ENCODE measurements around the gene EFCAB9.
"Not testable (repeated sequence)": the region's sequence is repeated elsewhere in the genome, so short reads cannot be mapped to it uniquely, and the experiment has no call there.

Gene EFCAB9

DNA sequence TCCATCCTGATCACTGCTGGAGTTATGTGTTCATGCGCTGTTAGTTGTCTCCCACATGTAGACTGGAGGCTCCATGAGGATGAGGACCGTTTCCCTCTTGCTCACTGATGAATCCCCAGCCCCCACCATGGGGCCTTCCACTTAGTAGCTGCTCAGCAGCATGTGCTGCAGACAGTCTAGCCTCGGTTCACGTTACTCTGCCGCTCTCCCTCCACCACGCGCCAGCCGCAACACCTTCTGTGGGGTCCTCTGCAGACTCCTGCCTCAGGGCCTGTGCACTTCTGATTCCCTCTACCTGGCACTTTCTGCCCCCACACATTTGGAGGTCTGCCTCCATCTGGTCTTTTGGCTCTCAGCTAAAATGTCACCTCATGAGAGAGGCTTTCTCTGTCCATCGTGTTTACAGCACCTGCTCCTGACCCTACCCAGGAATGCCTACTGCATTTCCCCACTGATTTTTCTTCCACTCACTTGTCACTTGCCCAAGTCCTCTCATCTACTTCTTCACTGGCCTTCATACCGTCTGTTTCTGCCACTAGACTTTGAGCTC is 42.2 kb upstream of the EFCAB9 start:
- H3K27me3 ChIP-seq (ENCODE audit: control insufficient read depth in 1 of 2, insufficient read depth in 2 of 2, low read length in 2 of 2) = no peaks in the 10 kb centered on the region
- no peak overlapping the region for H3K9ac ChIP-seq (ENCODE audit: low read length in 2 of 2)
- no peak overlapping the region for H3K4me3 ChIP-seq (ENCODE audit: low read length in 2 of 2)
- no peaks in the 10 kb centered on the region for H3K9me3 ChIP-seq (ENCODE audit: control insufficient read depth in 2 of 2, low read length in 2 of 2)
- H3K36me3 ChIP-seq (ENCODE audit: control insufficient read depth in 2 of 2, insufficient read depth in 2 of 2, low read length in 2 of 2) = peaks cover 2 to 9% of the 10 kb centered on the region in 2 donors
- H3K27ac ChIP-seq (ENCODE audit: low read length) = no peak overlapping the region
- peaks cover 5% of the 10 kb centered on the region for H3K4me1 ChIP-seq (ENCODE audit: control insufficient read depth, insufficient read depth, low read length)

DNA sequence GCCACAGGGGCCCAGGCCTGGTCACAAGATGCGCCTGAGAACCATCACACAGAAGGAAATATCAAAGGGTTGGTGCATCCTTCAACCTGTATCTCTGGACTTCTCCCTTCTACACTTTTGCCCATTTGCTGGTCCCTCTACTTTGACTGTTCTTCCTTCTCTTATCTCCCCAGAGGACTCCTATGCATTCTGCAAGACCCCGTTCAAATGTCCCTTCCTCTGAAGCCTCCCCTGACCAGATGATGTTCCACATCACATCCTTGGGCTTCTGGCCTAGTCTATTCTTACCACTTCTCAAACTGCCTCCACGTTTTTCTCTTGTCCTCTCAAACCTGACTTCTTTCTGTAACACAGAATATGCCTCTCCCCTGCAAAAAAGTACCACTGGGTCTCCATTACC is 40.3 kb upstream of the EFCAB9 start:
- Histone ChIP-seq H3K27ac (ENCODE audit: low read length) (no peak overlapping the region), H3K4me3 (ENCODE audit: low read length in 2 of 2) (no peak overlapping the region), H3K9me3 (ENCODE audit: control insufficient read depth in 2 of 2, low read length in 2 of 2) (no peaks in the 10 kb centered on the region), H3K36me3 (ENCODE audit: control insufficient read depth in 2 of 2, insufficient read depth in 2 of 2, low read length in 2 of 2) (peaks cover 2 to 6% of the 10 kb centered on the region in 2 donors), H3K4me1 (ENCODE audit: control insufficient read depth, insufficient read depth, low read length) (peaks cover 2% of the 10 kb centered on the region), H3K9ac (ENCODE audit: low read length in 2 of 2) (no peak overlapping the region), H3K27me3 (ENCODE audit: control insufficient read depth in 1 of 2, insufficient read depth in 2 of 2, low read length in 2 of 2) (no peaks in the 10 kb centered on the region)

DNA sequence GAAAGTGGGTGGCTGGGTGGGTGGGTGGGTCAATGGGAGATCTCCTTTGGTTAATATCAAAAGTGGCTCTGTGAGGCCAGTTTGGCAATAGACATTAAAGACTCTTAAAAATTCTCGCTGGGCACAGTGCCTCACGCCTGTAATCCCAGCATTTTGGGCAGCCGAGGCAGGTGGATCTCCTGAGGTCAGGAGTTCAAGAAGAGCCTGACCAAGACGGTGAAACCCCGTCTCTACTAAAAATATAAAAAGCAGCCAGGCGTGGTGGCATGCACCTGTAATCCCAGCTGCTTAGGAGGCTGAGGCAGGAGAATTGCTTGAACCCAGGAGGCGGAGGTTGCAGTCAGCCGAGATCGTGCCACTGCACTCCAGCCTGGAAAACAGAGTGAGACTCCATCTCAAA is 38.9 kb upstream of the EFCAB9 start:
- not testable (repeated sequence) for H3K27ac ChIP-seq (ENCODE audit: low read length); H3K36me3 ChIP-seq (ENCODE audit: control insufficient read depth in 2 of 2, insufficient read depth in 2 of 2, low read length in 2 of 2); H3K4me1 ChIP-seq (ENCODE audit: control insufficient read depth, insufficient read depth, low read length); H3K27me3 ChIP-seq (ENCODE audit: control insufficient read depth in 1 of 2, insufficient read depth in 2 of 2, low read length in 2 of 2); H3K9ac ChIP-seq (ENCODE audit: low read length in 2 of 2); H3K4me3 ChIP-seq (ENCODE audit: low read length in 2 of 2); H3K9me3 ChIP-seq (ENCODE audit: control insufficient read depth in 2 of 2, low read length in 2 of 2)

DNA sequence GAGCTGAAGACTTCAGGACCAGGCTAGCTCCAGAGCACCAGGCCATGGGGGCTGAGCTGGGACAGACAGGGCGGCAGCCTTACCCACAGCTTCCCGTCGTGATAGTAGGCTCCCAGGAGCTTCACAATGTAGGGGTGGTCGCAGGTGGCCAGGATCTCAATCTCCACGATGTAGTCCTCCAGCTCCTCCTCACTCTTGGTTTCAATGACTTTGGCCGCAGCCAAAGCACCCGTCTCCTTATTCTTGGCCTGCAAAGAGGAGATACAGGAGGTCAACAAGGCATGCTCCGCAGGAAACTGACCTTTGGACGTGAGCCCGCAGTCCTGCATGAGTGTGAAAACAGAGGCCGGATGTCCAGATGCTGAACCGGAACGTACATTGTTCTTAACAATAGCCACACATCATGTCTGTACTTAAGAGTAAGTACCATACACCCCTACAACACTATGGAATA is 37.4 kb upstream of the EFCAB9 start:
- Histone ChIP-seq H3K27me3 (ENCODE audit: control insufficient read depth in 1 of 2, insufficient read depth in 2 of 2, low read length in 2 of 2) (no peaks in the 10 kb centered on the region), H3K9me3 (ENCODE audit: control insufficient read depth in 2 of 2, low read length in 2 of 2) (no peaks in the 10 kb centered on the region), H3K36me3 (ENCODE audit: control insufficient read depth in 2 of 2, insufficient read depth in 2 of 2, low read length in 2 of 2) (peaks cover 2 to 5% of the 10 kb centered on the region in 2 donors), H3K27ac (ENCODE audit: low read length) (no peak overlapping the region), H3K9ac (ENCODE audit: low read length in 2 of 2) (no peak overlapping the region), H3K4me3 (ENCODE audit: low read length in 2 of 2) (no peak overlapping the region), H3K4me1 (ENCODE audit: control insufficient read depth, insufficient read depth, low read length) (no peaks in the 10 kb centered on the region)

DNA sequence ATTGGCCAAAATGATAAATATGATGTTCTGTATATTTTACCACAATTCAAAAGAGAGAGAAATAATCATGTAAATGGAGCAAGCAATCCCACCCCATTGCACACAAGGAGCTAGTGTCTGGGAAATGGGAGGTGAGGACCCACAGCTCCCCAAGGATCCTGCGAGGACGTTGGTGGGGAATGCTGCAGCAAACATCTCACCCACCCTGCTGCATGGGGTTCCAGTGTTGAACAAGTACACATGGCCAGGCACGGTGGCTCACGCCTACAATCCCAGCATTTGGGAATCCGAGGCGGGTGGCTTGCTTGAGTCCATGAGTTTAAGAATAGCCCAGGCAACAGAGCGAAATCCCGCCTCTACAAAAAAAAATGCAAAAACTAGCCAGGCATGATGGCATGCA is 35.0 kb upstream of the EFCAB9 start:
- Histone ChIP-seq H3K9me3 (ENCODE audit: control insufficient read depth in 2 of 2, low read length in 2 of 2) (no peaks in the 10 kb centered on the region), H3K4me3 (ENCODE audit: low read length in 2 of 2) (no peak overlapping the region), H3K9ac (ENCODE audit: low read length in 2 of 2) (no peak overlapping the region), H3K27ac (ENCODE audit: low read length) (no peak overlapping the region), H3K27me3 (ENCODE audit: control insufficient read depth in 1 of 2, insufficient read depth in 2 of 2, low read length in 2 of 2) (no peaks in the 10 kb centered on the region), H3K4me1 (ENCODE audit: control insufficient read depth, insufficient read depth, low read length) (no peaks in the 10 kb centered on the region), H3K36me3 (ENCODE audit: control insufficient read depth in 2 of 2, insufficient read depth in 2 of 2, low read length in 2 of 2) (peaks cover 2 to 5% of the 10 kb centered on the region in 2 donors)

DNA sequence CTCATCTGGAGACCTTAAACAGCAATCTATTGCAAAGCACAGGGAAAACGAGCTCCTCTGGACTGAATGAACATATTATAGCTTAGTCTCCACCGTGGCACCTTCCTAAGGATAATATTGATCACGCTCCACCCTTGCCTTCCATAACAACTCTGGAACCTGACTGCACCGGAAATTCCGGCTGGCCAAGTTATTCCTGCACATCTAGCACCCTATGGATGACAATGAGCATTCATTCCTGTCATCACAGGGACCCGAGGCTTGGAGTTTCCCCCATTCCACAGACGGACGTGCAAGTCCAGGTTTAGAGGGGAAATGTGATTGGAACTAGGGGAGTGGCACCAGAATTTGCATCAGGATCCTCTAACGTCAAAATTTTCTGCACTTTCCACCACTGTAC is 33.5 kb upstream of the EFCAB9 start:
- no peaks in the 10 kb centered on the region for H3K4me1 ChIP-seq (ENCODE audit: control insufficient read depth, insufficient read depth, low read length)

DNA sequence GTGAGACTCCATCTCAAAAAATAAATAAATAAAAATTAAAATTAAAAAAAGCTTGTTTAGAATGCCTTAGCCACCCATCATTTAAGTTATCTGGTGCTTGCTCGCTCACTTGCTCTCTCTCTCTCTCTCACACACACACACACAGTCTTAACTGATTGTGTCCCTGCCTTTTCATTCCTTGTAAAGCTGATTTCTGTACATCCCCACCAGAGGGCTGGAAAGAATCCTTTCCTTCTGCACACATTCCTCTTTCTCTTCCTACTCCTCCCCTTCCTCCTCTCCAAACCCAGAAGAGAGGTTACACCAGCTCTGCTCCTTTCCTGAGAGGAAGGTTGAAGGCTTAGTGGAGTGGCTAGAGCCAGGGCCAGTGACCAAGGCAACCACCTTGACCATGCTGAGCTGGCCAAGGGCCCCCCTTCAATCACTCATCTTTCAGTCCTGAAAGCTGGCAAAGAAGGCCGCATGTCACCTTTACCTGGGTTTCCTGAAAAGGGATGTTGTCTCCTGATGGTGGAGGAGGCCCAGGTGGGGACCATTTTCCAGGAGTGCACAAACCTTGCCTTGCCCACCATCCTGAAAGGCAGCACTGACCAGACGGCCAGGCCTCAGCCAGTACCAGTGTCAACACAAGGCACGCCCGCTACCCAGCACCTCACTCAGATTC is 31.5 kb upstream of the EFCAB9 start:
- no peak overlapping the region for H3K9ac ChIP-seq (ENCODE audit: low read length in 2 of 2)
- no peak overlapping the region for H3K27ac ChIP-seq (ENCODE audit: low read length)

More for the DNA sequence above, 33.5 kb upstream of the EFCAB9 start:
- Histone ChIP-seq H3K27me3 (ENCODE audit: control insufficient read depth in 1 of 2, insufficient read depth in 2 of 2, low read length in 2 of 2) (no peaks in the 10 kb centered on the region), H3K9ac (ENCODE audit: low read length in 2 of 2) (no peak overlapping the region), H3K36me3 (ENCODE audit: control insufficient read depth in 2 of 2, insufficient read depth in 2 of 2, low read length in 2 of 2) (peaks cover 0 to 5% of the 10 kb centered on the region in 2 donors), H3K27ac (ENCODE audit: low read length) (no peak overlapping the region), H3K4me3 (ENCODE audit: low read length in 2 of 2) (no peak overlapping the region), H3K9me3 (ENCODE audit: control insufficient read depth in 2 of 2, low read length in 2 of 2) (no peaks in the 10 kb centered on the region)

DNA sequence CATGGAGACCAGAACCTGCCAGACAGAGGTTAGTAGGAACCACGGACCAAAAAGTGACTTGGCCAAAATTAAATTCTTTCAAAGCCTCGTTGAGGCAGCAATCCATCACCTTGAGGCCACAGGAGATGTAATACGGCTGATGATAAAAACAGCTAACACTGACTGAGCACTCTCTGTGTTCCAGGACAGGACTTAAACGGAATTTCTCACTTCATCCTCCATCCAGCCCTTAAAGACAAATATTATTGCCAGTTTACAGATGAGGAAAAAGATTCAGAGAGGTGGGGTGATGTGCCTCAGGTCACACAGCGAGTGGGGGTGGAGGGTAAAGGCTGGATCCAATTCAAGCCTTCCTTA is 31.0 kb upstream of the EFCAB9 start:
- Histone ChIP-seq H3K4me3 (ENCODE audit: low read length in 2 of 2) (no peak overlapping the region), H3K36me3 (ENCODE audit: control insufficient read depth in 2 of 2, insufficient read depth in 2 of 2, low read length in 2 of 2) (no peaks in the 10 kb centered on the region), H3K27me3 (ENCODE audit: control insufficient read depth in 1 of 2, insufficient read depth in 2 of 2, low read length in 2 of 2) (no peaks in the 10 kb centered on the region), H3K9ac (ENCODE audit: low read length in 2 of 2) (no peak overlapping the region), H3K27ac (ENCODE audit: low read length) (no peak overlapping the region), H3K9me3 (ENCODE audit: control insufficient read depth in 2 of 2, low read length in 2 of 2) (no peaks in the 10 kb centered on the region), H3K4me1 (ENCODE audit: control insufficient read depth, insufficient read depth, low read length) (peaks cover 4% of the 10 kb centered on the region)

More for the DNA sequence above, 31.5 kb upstream of the EFCAB9 start:
- Histone ChIP-seq H3K36me3 (ENCODE audit: control insufficient read depth in 2 of 2, insufficient read depth in 2 of 2, low read length in 2 of 2) (no peaks in the 10 kb centered on the region), H3K4me3 (ENCODE audit: low read length in 2 of 2) (no peak overlapping the region), H3K9me3 (ENCODE audit: control insufficient read depth in 2 of 2, low read length in 2 of 2) (no peaks in the 10 kb centered on the region), H3K4me1 (ENCODE audit: control insufficient read depth, insufficient read depth, low read length) (no peaks in the 10 kb centered on the region), H3K27me3 (ENCODE audit: control insufficient read depth in 1 of 2, insufficient read depth in 2 of 2, low read length in 2 of 2) (no peaks in the 10 kb centered on the region)

DNA sequence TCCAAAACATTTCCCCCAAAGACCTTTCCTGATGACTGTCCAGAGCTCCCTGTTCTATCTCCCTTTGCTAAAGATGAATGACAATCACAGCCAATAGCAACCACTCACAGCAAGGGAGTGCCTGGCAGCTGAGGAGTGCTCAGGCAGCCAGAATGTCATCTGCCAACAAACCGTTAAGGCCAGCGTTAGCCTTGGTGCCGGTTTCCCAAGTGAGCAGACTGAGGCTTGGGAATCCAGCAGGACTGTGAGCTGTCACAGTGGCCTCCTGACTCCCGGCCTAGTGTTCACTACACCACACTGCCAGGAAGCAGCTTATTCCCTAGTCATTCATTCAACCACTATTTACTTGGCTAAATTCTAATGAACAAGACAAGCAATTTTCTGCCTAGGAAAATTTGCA is 30.6 kb upstream of the EFCAB9 start:
- peaks cover 8% of the 10 kb centered on the region for H3K4me1 ChIP-seq (ENCODE audit: control insufficient read depth, insufficient read depth, low read length)
- H3K27me3 ChIP-seq (ENCODE audit: control insufficient read depth in 1 of 2, insufficient read depth in 2 of 2, low read length in 2 of 2) = no peaks in the 10 kb centered on the region
- no peaks in the 10 kb centered on the region for H3K36me3 ChIP-seq (ENCODE audit: control insufficient read depth in 2 of 2, insufficient read depth in 2 of 2, low read length in 2 of 2)
- no peak overlapping the region for H3K27ac ChIP-seq (ENCODE audit: low read length)
- no peak overlapping the region for H3K4me3 ChIP-seq (ENCODE audit: low read length in 2 of 2)
- no peak overlapping the region for H3K9ac ChIP-seq (ENCODE audit: low read length in 2 of 2)
- H3K9me3 ChIP-seq (ENCODE audit: control insufficient read depth in 2 of 2, low read length in 2 of 2) = no peaks in the 10 kb centered on the region

DNA sequence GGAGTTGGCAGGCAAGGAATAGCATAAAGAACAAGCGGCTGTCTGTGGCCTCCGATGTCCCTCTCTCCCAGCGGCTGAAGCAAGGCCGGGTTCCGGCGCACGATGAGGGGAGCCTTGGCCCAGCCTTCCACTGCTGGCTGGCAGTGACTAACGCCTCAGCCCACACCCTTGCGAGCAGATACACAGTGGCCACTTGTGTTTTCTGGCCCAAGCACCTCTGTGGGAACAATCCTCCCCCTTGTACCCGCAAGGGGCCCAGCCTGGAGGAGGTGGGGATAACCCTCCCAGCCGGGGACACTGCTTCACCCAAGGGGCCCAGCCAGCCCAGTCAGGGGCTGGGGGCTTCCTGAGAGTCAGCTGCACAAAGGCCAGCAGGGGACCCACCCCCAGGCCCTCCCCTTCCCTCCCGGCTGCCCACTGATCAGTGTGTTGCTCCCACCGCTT is 29.2 kb upstream of the EFCAB9 start:
- no peaks in the 10 kb centered on the region for H3K36me3 ChIP-seq (ENCODE audit: control insufficient read depth in 2 of 2, insufficient read depth in 2 of 2, low read length in 2 of 2)
- H3K9me3 ChIP-seq (ENCODE audit: control insufficient read depth in 2 of 2, low read length in 2 of 2) = no peaks in the 10 kb centered on the region
- no peak overlapping the region for H3K4me3 ChIP-seq (ENCODE audit: low read length in 2 of 2)
- no peak overlapping the region for H3K27ac ChIP-seq (ENCODE audit: low read length)
- no peak overlapping the region for H3K9ac ChIP-seq (ENCODE audit: low read length in 2 of 2)
- H3K27me3 ChIP-seq (ENCODE audit: control insufficient read depth in 1 of 2, insufficient read depth in 2 of 2, low read length in 2 of 2) = no peaks in the 10 kb centered on the region
- peaks cover 13% of the 10 kb centered on the region for H3K4me1 ChIP-seq (ENCODE audit: control insufficient read depth, insufficient read depth, low read length)

DNA sequence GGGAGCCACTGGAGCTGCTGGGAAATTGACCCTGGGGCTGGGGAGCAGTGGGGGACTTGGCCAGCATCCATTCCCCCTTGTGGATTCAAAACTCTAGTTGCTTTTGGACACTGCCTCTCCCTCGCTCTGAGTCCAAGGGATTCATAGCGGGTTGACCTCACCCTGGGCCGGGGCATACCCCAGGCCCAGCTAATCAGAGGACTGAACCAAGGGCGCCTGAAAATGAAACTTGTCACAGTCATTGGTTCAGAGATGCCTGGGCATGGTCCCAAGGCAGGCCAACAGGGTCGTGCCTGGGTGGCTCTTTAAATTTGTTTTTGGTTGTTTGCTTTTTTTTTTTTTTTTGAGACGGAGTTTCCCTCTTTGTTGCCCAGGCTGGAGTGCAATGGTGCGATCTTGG is 28.5 kb upstream of the EFCAB9 start:
- Histone ChIP-seq H3K4me3 (ENCODE audit: low read length in 2 of 2) (no peak overlapping the region), H3K27me3 (ENCODE audit: control insufficient read depth in 1 of 2, insufficient read depth in 2 of 2, low read length in 2 of 2) (no peaks in the 10 kb centered on the region), H3K9me3 (ENCODE audit: control insufficient read depth in 2 of 2, low read length in 2 of 2) (no peaks in the 10 kb centered on the region), H3K27ac (ENCODE audit: low read length) (no peak overlapping the region), H3K36me3 (ENCODE audit: control insufficient read depth in 2 of 2, insufficient read depth in 2 of 2, low read length in 2 of 2) (no peaks in the 10 kb centered on the region), H3K9ac (ENCODE audit: low read length in 2 of 2) (no peak overlapping the region), H3K4me1 (ENCODE audit: control insufficient read depth, insufficient read depth, low read length) (peaks cover 13% of the 10 kb centered on the region)
